A549 (cell line): ENCODE measurements around the gene CABCOCO1.

Experiments
- CHD2 ChIP-seq: fragments of 150-350 bp; IDR thresholded peaks from 2 replicates; pipeline ENCODE4 v1.6.1; 2014; ENCODE audit warnings: low read length; ENCODE audit not compliant: partially characterized antibody
- EP300 ChIP-seq, 2 experiments: fragments of >200 bp; sonication (Bioruptor Twin); formaldehyde crosslinking; IDR thresholded peaks; 2 replicates in 1 of 2; 3 replicates in 1 of 2; pipeline ENCODE4 v1.6.1; 2016 to 2017
- HDAC2 ChIP-seq: fragments of 200-600 bp; sonication (generic); IDR thresholded peaks from 2 replicates; pipeline ENCODE4 v1.6.1; 2016
- MAZ ChIP-seq: fragments of 150-350 bp; IDR thresholded peaks from 2 replicates; pipeline ENCODE4 v1.6.1; 2014; ENCODE audit warnings: antibody characterized with exemption, low read depth, low read length, borderline replicate concordance
- MYC ChIP-seq: IDR thresholded peaks from 2 replicates; pipeline ENCODE4 v1.6.1; 2012; ENCODE audit warnings: mild to moderate bottlenecking, inconsistent platforms, low read length, improper control_type of control experiment, borderline replicate concordance
- POLR2A ChIP-seq: IDR thresholded peaks from 2 replicates; pipeline ENCODE4 v1.6.1; 2012; ENCODE audit warnings: mild to moderate bottlenecking, low read length
- POLR2AphosphoS2 ChIP-seq: conservative IDR thresholded peaks from 2 replicates; pipeline ENCODE4 v1.6.1; 2012; ENCODE audit warnings: low read length, improper control_type of control experiment, inconsistent platforms
- TF ChIP-seq, protein P1 (sequence below): fragments of >200 bp; sonication (Bioruptor Twin); formaldehyde crosslinking; IDR thresholded peaks from 3 replicates; pipeline ENCODE4 v1.5.1; 2016
- TF ChIP-seq, protein P2 (sequence below): IDR thresholded peaks from 2 replicates; pipeline ENCODE4 v1.6.1; 2012
- TF ChIP-seq, protein P3 (sequence below): fragments of >200 bp; sonication (Bioruptor Twin); formaldehyde crosslinking; IDR thresholded peaks from 3 replicates; pipeline ENCODE4 v1.6.1; 2016

DNA sequence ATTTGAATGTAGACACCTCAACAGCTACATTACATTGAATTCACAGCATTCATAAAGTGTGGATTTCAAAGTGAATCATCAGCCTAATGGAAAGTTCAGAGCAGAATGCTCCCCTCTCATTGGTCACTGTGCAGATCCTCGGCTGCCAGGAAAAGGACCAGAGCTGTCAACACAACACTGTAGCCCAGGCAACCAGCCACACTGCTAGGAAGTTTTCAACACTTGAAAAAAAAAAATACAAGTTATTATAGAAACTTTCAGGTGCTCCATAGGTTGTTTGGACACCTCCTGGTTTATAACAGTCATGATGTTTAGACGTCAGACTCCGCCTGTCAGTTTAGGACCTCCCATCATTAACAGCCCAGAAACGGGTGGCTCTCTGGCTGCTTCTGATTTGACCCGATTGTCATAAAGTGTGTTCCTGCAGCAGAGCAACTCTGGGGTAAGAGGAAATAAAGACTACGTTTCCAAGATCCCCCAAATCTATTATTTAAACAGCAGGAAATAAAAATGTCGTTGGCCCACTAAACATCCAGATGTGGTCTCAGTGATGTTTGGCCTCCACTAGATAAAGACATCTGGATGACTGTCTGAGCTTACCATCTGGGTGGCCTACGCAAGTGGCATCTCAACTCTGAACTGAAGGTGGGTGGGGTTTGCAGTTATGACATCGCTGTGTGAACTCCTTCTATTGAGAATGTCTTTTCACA, 117.4 kb downstream of the CABCOCO1 start:
- TF ChIP-seq, protein P1, sequence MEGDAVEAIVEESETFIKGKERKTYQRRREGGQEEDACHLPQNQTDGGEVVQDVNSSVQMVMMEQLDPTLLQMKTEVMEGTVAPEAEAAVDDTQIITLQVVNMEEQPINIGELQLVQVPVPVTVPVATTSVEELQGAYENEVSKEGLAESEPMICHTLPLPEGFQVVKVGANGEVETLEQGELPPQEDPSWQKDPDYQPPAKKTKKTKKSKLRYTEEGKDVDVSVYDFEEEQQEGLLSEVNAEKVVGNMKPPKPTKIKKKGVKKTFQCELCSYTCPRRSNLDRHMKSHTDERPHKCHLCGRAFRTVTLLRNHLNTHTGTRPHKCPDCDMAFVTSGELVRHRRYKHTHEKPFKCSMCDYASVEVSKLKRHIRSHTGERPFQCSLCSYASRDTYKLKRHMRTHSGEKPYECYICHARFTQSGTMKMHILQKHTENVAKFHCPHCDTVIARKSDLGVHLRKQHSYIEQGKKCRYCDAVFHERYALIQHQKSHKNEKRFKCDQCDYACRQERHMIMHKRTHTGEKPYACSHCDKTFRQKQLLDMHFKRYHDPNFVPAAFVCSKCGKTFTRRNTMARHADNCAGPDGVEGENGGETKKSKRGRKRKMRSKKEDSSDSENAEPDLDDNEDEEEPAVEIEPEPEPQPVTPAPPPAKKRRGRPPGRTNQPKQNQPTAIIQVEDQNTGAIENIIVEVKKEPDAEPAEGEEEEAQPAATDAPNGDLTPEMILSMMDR: no peak
- TF ChIP-seq HDAC2 (no peak), MYC (no peak), EP300 (IDR thresholded peaks at IDR 0.05) (no peak), POLR2A (no peak), POLR2AphosphoS2 (no peak), MAZ (no peak), CHD2 (no peak)
- TF ChIP-seq, protein P2, sequence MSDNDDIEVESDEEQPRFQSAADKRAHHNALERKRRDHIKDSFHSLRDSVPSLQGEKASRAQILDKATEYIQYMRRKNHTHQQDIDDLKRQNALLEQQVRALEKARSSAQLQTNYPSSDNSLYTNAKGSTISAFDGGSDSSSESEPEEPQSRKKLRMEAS: no peak
- TF ChIP-seq, protein P3, sequence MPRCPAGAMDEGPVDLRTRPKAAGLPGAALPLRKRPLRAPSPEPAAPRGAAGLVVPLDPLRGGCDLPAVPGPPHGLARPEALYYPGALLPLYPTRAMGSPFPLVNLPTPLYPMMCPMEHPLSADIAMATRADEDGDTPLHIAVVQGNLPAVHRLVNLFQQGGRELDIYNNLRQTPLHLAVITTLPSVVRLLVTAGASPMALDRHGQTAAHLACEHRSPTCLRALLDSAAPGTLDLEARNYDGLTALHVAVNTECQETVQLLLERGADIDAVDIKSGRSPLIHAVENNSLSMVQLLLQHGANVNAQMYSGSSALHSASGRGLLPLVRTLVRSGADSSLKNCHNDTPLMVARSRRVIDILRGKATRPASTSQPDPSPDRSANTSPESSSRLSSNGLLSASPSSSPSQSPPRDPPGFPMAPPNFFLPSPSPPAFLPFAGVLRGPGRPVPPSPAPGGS: no peak
